Activated naive CD8-positive, alpha-beta T cell treated with anti-CD3 and anti-CD28 coated beads for 36 hours (primary cell): Measurements from ENCODE around the gene THRAP3. TPM values are rescaled to one million over a fixed set of nuclear protein-coding genes. Genes with fewer than 3 reads are reported as not detected.
A peak's percentile ranks its signal among the peaks of the same experiment; 100 is the strongest.

Experiments used
- DNase-seq: peaks from one replicate; pipeline ENCODE4 v3.0.0; 2021
- H3K27ac Mint-ChIP-seq: one replicate; pipeline ENCODE4 v1.8.0; 2022; ENCODE audit warnings: mild to moderate bottlenecking, moderate library complexity, mixed read lengths
- H3K27me3 Mint-ChIP-seq: one replicate; pipeline ENCODE4 v1.8.0; 2022; ENCODE audit warnings: mild to moderate bottlenecking, mixed read lengths
- H3K36me3 Mint-ChIP-seq: one replicate; pipeline ENCODE4 v1.8.0; 2021; ENCODE audit warnings: mild to moderate bottlenecking, mixed read lengths
- H3K4me1 Mint-ChIP-seq: one replicate; pipeline ENCODE4 v1.8.0; 2021; ENCODE audit warnings: mixed read lengths
- H3K4me3 Mint-ChIP-seq: one replicate; pipeline ENCODE4 v1.8.0; 2022; ENCODE audit warnings: mild to moderate bottlenecking, moderate library complexity, mixed read lengths
- H3K9me3 Mint-ChIP-seq: one replicate; pipeline ENCODE4 v1.8.0; 2022; ENCODE audit warnings: mixed read lengths
- total RNA-seq, 2 experiments: library from RNA; stranded (reverse); gene quantifications; one replicate each; pipeline ENCODE4 v1.2.3, GENCODE V29; 2021

THRAP3 gene
- total RNA-seq, 2 experiments from 2014 or later, result 159 TPM

DNA sequence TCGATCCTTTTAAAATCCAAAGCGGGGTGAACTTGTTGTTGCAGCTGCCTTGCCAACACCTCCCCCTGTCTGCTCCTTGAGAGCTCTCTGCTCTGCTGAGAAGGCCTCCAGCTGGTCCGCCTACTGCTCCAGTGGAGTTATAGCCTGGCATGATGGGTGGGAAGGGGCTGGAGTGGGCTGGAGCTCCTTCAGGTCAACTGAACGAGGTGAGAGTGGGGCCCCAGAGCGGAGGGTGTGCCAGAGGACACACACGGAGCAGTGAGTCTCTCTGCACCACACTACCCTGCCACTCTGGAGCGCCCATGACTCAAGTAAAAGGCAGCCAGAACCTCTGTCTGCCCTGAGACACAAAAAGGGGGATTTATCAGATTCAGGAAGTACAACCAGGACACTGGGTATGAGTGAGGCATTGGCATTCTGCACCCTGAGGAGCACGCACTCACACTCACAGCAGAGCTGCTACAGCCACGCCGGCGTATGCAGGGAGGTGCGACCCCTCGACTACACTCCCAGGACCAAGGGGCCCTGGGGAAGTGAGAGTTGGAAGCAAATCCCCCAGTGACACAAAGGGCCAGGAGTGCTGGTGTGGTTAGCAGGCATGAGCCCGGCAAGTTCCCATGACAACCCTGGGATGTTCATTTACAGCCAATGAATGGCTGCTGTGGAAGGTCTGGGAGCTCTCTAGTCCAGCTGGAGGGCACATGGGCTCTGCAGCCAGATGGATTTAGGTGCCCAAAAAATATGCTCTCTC, 127.2 kb downstream of the THRAP3 start:
- DNase-seq, result no peak
- H3K36me3 Mint-ChIP-seq, result peaks cover 15% of the 10 kb centered on the region
- no peaks in the 10 kb centered on the region for H3K27me3 Mint-ChIP-seq
- no peak overlapping the region for H3K4me3 Mint-ChIP-seq
- H3K9me3 Mint-ChIP-seq, result no peaks in the 10 kb centered on the region
- peaks cover 23% of the 10 kb centered on the region for H3K4me1 Mint-ChIP-seq
- H3K27ac Mint-ChIP-seq, result peak overlapping the region; percentile 79

DNA sequence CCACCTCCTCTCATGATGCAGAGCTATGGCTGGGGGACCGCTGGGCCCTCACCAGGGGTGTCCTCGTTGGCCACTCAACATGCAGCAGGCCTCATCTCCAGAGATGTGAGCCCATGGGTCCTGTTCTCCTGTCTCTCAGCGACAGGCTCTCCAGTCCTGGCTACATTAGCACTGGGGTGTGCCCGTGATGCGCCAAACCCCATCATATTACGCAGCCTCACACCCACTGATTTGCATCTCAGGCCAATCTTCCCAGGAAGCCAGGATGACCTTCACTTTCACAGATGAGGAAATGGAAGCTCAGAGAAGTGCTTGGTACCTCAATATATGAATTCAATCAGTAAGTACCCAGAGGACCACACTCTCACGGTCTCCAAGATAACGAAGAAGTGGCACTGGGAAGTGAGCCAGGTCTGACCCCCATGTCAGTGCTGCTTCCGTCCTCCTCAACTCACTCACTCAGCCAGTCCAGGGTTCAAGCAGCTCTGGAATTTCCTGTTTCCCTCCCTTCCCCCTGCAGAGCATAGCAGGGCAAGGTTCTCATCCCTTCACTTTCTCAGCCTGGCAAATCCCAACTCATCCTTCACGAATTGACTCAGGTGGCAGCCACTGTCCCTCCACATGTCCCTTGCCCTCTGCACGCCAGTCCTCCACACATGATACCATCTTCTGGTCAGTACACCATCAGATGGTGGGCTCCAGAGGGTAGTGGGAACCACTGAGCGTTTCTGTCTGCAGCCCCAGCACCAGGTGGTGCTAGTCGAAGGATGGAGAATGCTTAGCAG, 128.1 kb downstream of the THRAP3 start:
- H3K4me3 Mint-ChIP-seq, result no peak overlapping the region
- H3K36me3 Mint-ChIP-seq, result peaks cover 15% of the 10 kb centered on the region
- H3K9me3 Mint-ChIP-seq, result no peaks in the 10 kb centered on the region
- H3K4me1 Mint-ChIP-seq, result peaks cover 23% of the 10 kb centered on the region
- no peaks in the 10 kb centered on the region for H3K27me3 Mint-ChIP-seq
- no peak overlapping the region for H3K27ac Mint-ChIP-seq
- no peak for DNase-seq

DNA sequence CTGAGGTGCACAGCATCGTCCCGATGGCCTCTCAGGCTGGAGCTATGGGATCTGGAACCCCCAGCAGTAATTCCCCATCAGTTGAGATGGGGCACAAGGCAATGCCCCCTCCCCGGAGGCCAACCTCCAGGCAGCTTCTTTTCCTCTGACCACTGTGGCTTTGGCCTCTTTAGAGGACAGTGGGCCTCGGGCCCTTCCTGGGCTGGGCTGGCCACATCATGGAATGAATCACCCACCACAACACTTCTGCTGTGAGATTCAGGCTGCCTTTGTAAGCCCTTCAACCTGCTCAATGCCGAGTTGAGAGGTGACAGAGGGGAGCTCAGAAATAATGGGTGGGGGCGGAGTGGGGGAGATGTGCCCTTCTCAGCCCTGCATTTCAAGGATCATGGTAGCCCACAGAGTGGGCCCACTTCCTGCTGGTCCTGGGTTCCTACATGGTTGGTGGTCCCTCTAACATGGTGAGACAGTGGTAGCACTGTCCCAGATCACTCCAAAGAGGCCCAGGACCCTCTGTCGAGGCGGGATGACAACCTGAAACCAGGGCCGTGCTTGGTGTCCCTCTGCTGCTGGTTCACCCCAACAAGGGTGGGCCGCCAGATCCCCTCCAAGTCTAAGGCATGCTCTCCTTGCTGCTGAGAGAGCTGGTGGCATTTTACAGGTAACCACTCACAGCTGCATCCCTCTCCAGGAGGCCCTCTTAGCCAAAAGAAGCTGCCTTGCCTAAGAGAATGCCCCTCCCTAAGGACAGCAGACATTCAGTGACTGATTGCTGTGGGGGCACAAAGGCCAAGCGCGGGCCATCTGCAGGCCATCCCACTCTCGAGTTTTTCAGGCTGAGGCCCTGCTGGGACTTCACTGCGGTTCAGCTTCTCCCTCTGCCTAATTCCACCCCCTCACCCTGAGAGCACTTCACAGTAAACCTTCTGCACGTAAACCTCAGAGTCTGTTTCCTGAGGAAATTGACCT, 129.0 kb downstream of the THRAP3 start:
- Mint-ChIP-seq H3K27ac (no peak overlapping the region), H3K36me3 (peaks cover 16% of the 10 kb centered on the region), H3K4me3 (no peak overlapping the region), H3K9me3 (no peaks in the 10 kb centered on the region), H3K4me1 (peaks cover 27% of the 10 kb centered on the region), H3K27me3 (no peaks in the 10 kb centered on the region)
- no peak for DNase-seq

DNA sequence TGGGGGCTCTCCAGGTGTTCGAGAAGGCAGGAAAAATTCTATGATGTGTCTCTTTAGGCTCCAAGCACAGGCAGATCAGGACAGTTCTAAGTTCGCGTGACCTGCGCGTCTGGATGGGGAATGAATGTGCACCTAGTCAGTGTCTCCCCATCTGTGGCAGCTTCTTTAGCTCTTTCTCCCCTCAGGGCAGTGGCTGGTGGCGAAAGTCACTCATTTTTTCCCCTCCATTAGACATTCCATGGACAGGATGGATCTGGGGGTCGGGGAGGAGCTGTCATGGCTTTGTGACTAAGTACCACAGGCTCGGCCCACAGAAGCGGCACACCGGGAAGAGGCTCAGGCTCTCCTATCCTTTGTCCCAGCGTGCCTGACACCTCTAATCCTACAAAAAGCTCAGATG, 130.2 kb downstream of the THRAP3 start:
- H3K4me3 Mint-ChIP-seq, result no peak overlapping the region
- DNase-seq, result no peak
- no peaks in the 10 kb centered on the region for H3K9me3 Mint-ChIP-seq
- H3K27me3 Mint-ChIP-seq, result no peaks in the 10 kb centered on the region
- no peak overlapping the region for H3K27ac Mint-ChIP-seq
- H3K4me1 Mint-ChIP-seq, result peaks cover 29% of the 10 kb centered on the region
- H3K36me3 Mint-ChIP-seq, result peaks cover 17% of the 10 kb centered on the region

Other genes starting within 250 kb of the THRAP3 start
- gene TEKT2, start 140.3 kb upstream of the THRAP3 start, total RNA-seq, result under 1 TPM in 1 of 2 experiments, not detected in 1; 0.19 TPM
- gene ADPRS, start 135.6 kb upstream of the THRAP3 start, total RNA-seq, result 10 to 100 TPM; 47.0 to 48.7 TPM
- gene COL8A2, start 99.2 kb upstream of the THRAP3 start, total RNA-seq, result 1 to 10 TPM; 1.8 to 1.9 TPM
- 10 to 100 TPM; 58.0 to 59.4 TPM for gene TRAPPC3, start 75.0 kb upstream of the THRAP3 start, total RNA-seq
- gene MAP7D1, start 68.3 kb upstream of the THRAP3 start, total RNA-seq, result 100 to 1,000 TPM; 158 to 168 TPM
- 1 to 10 TPM; 9.3 to 9.4 TPM for gene SH3D21, start 81.9 kb downstream of the THRAP3 start, total RNA-seq
- 1 to 10 TPM; 5.3 to 6.3 TPM for gene EVA1B, start 99.2 kb downstream of the THRAP3 start, total RNA-seq
- 10 to 100 TPM; 43.1 to 51.5 TPM for gene STK40, start 161.5 kb downstream of the THRAP3 start, total RNA-seq
- gene LSM10, start 173.5 kb downstream of the THRAP3 start, total RNA-seq, result 10 to 100 TPM; 64.1 to 66.8 TPM
- 1 to 10 TPM; 2.4 to 2.7 TPM for gene OSCP1, start 226.0 kb downstream of the THRAP3 start, total RNA-seq
- gene MRPS15, start 239.9 kb downstream of the THRAP3 start, total RNA-seq, result 100 to 1,000 TPM; 137 to 149 TPM